NB4 (cell line): ENCODE measurements around the gene SLC2A2.

Experiments
- POLR2A ChIP-seq: IDR thresholded peaks from 2 replicates; pipeline ENCODE4 v1.6.1; 2011; ENCODE audit warnings: mild to moderate bottlenecking; ENCODE audit not compliant: insufficient read length; ENCODE audit errors: extremely low read depth
- TF ChIP-seq, protein P1 (sequence below): IDR thresholded peaks from one replicate; pipeline ENCODE4 v1.5.1; 2012; ENCODE audit warnings: low read depth, low read length
- TF ChIP-seq, protein P2 (sequence below): IDR thresholded peaks from 2 replicates; pipeline ENCODE4 v1.6.1; 2011; ENCODE audit warnings: low read depth, low read length

DNA sequence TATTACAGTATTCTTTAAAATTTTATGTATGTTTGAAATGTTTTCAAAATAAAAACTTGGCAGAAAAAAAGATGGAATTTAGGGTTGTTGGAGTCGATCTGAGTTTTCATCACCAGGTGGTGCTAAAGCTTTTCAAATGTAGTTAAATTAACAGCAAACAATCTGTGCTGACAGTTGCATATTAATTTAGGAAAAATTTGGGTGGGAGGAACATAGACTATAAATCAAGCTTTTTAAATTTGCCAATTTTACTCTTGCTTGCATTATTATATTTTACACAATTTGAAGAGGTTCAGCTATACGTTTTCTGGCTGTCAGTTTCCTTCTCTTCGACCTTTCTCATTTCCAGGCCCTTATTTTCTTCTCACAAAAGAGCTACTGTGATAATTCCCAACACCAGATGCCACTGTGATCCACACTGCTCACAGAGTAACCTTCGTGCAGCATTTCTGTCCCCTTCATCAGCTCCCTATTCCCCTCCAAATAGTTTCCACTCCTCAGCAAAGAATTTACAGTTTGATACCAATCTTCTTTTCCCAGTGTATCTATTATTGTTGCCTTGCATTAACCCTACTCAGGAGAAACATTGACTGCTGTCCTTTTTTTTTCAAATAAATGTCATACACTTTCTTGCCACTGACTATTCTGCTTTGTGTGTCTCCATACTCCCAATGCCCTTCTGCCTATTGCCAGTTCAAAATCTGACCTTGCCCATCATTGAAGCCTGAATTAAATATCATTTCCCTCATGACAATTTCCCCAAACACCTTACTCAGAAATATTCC lies 64.7 kb downstream of the SLC2A2 start:
- TF ChIP-seq, protein P1, sequence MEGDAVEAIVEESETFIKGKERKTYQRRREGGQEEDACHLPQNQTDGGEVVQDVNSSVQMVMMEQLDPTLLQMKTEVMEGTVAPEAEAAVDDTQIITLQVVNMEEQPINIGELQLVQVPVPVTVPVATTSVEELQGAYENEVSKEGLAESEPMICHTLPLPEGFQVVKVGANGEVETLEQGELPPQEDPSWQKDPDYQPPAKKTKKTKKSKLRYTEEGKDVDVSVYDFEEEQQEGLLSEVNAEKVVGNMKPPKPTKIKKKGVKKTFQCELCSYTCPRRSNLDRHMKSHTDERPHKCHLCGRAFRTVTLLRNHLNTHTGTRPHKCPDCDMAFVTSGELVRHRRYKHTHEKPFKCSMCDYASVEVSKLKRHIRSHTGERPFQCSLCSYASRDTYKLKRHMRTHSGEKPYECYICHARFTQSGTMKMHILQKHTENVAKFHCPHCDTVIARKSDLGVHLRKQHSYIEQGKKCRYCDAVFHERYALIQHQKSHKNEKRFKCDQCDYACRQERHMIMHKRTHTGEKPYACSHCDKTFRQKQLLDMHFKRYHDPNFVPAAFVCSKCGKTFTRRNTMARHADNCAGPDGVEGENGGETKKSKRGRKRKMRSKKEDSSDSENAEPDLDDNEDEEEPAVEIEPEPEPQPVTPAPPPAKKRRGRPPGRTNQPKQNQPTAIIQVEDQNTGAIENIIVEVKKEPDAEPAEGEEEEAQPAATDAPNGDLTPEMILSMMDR, result peak; percentile 42
- TF ChIP-seq POLR2A, result no peak
- TF ChIP-seq, protein P2, sequence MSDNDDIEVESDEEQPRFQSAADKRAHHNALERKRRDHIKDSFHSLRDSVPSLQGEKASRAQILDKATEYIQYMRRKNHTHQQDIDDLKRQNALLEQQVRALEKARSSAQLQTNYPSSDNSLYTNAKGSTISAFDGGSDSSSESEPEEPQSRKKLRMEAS, result no peak
